Uterus (tissue), 2 donors: ENCODE measurements around the gene PARP9.

ENCODE experiments used
- CTCF ChIP-seq, 4 experiments: fragments of 200-600 bp in 2 of 4; fragments of 450-650 bp in 2 of 4; sonication (generic) in 2 of 4; IDR thresholded peaks; one replicate each; pipeline ENCODE4 v1.5.1; 2016 to 2019; ENCODE audit warnings: antibody characterized with exemption in 4 of 4, mild to moderate bottlenecking in 2 of 4, moderate library complexity in 1 of 4
- POLR2A ChIP-seq, 2 donors: fragments of 450-650 bp; IDR thresholded peaks; one replicate each; pipeline ENCODE4 v1.6.1; 2016; ENCODE audit warnings: antibody characterized with exemption in 2 of 2, mild to moderate bottlenecking in 1 of 2, moderate library complexity in 1 of 2

- TF ChIP-seq CTCF (IDR thresholded peaks at IDR 0.05) (no peak), POLR2A (IDR thresholded peaks at IDR 0.05) (no peak)
Measured at GRCh38 chr3:122603056-122603455, 39.0 kb upstream of the PARP9 start.
